HepG2 (cell line): ENCODE measurements around the gene ARAP1. TPM values are rescaled to one million over a fixed set of nuclear protein-coding genes. Genes with fewer than 3 reads are reported as not detected.

Source experiments
- ATAC-seq: fragments of 200-7000 bp; cut with Tn5 transposase; 3 replicates; pipeline ENCODE4 v1.9.1; 2020; ENCODE audit warnings: mild to moderate bottlenecking, moderate library complexity
- BruUV-seq: library from RNA; stranded (reverse); fragments of 400-500 nt; replicated peaks from 2 replicates; lab custom pipeline; 2021; lab: Mats Ljungman, UMichigan
- CTCF ChIA-PET: fragments of 300-600 bp; formaldehyde crosslinking; extraction: SDS; loops from one replicate; lab custom pipeline; 2021; ENCODE audit warnings: low total read pairs, inconsistent platforms, low intra/inter-chr PET ratio; lab: Yijun Ruan, JAX
- POLR2A ChIA-PET: fragments of 350-600 bp; sonication (Branson Sonifier 250); formaldehyde crosslinking; loops from one replicate; lab custom pipeline; 2020; ENCODE audit warnings: antibody characterized with exemption, inconsistent platforms; lab: Yijun Ruan, JAX
- DNase-seq: peaks from one replicate; pipeline ENCODE4 v3.0.0-alpha.2; 2015; ENCODE audit warnings: low spot score
- FAIRE-seq: peaks from 3 replicates; lab custom pipeline; 2011; peaks lifted over from hg19 to GRCh38; lab: Jason Lieb, UNC
- H2AFZ ChIP-seq: one replicate; pipeline ENCODE4 v1.6.1; 2011; ENCODE audit warnings: low read length, inconsistent platforms
- H3K27ac ChIP-seq: fragments of 300-600 bp; 3 replicates; pipeline ENCODE4 v1.8.0; 2011; ENCODE audit warnings: mixed run types, mild to moderate bottlenecking, mixed read lengths, low read length, inconsistent platforms; ENCODE audit not compliant: insufficient read depth; ENCODE audit errors: extremely low read length
- H3K27me3 ChIP-seq, 2 experiments: fragments of 200-600 bp in 1 of 2; 2 replicates in 1 of 2; 3 replicates in 1 of 2; pipeline versions ENCODE4 v1.6.0 to v1.8.0; 2011; ENCODE audit warnings: low read length in 2 of 2, mild to moderate bottlenecking in 2 of 2, moderate library complexity in 2 of 2, inconsistent platforms in 1 of 2; ENCODE audit not compliant: insufficient read depth in 2 of 2, control insufficient read depth in 1 of 2
- H3K36me3 ChIP-seq, 2 experiments: fragments of 200-600 bp in 1 of 2; replicated peaks in 1 of 2; 2 replicates in 1 of 2; 3 replicates in 1 of 2; pipeline versions ENCODE4 v1.5.1 to v1.8.0; 2011; ENCODE audit warnings: low read length in 2 of 2, inconsistent platforms in 1 of 2; ENCODE audit not compliant: insufficient read depth in 2 of 2, control insufficient read depth in 1 of 2
- H3K4me1 ChIP-seq: 2 replicates; pipeline ENCODE4 v1.5.1; 2012; ENCODE audit warnings: low read length, inconsistent platforms; ENCODE audit not compliant: insufficient read depth
- H3K4me2 ChIP-seq: 2 replicates; pipeline ENCODE4 v1.6.0; 2011; ENCODE audit warnings: low read depth, low read length, inconsistent platforms
- H3K4me3 ChIP-seq, 3 experiments: fragments of 200-600 bp in 1 of 3; sonication (generic), shearing (Covaris generic) in 1 of 3; replicated peaks in 1 of 3; 2 replicates each; pipeline ENCODE4 v1.5.1; 2011 to 2016; ENCODE audit warnings: low read length in 3 of 3, inconsistent platforms in 2 of 3, low read depth in 2 of 3, mild to moderate bottlenecking in 2 of 3, control low read depth in 1 of 3, mixed read lengths in 1 of 3; ENCODE audit not compliant: insufficient read depth in 1 of 3
- H3K79me2 ChIP-seq: one replicate; pipeline ENCODE4 v1.6.1; 2011; ENCODE audit warnings: low read length, inconsistent platforms; ENCODE audit not compliant: insufficient read depth
- H3K9ac ChIP-seq: 2 replicates; pipeline ENCODE4 v1.6.0; 2011; ENCODE audit warnings: mild to moderate bottlenecking, low read depth, low read length, inconsistent platforms; ENCODE audit not compliant: insufficient read depth
- H3K9me3 ChIP-seq: 2 replicates; pipeline ENCODE4 v1.5.1; 2012; ENCODE audit warnings: mild to moderate bottlenecking, low read length
- H4K20me1 ChIP-seq: 2 replicates; pipeline ENCODE4 v1.6.0; 2011; ENCODE audit warnings: inconsistent platforms, mild to moderate bottlenecking, low read length, moderate library complexity; ENCODE audit not compliant: insufficient read depth
- AGO2 ChIP-seq: fragments of 200-400 bp; formaldehyde crosslinking; optimal IDR thresholded peaks from 2 replicates; pipeline ENCODE3; 2017; ENCODE audit warnings: mild to moderate bottlenecking, low read depth, low read length, moderate library complexity
- NAIF1 ChIP-seq: sonication (generic); formaldehyde crosslinking; IDR thresholded peaks from 2 replicates; pipeline ENCODE4 v1.5.0; 2020; ENCODE audit warnings: mild to moderate bottlenecking, missing genetic modification reagents, borderline replicate concordance
- PATZ1 ChIP-seq: sonication (generic); formaldehyde crosslinking; IDR thresholded peaks from 2 replicates; pipeline ENCODE4 v1.4.0; 2020; ENCODE audit warnings: missing genetic modification reagents
- PTBP1 ChIP-seq: fragments of 200-400 bp; formaldehyde crosslinking; IDR thresholded peaks from 2 replicates; pipeline ENCODE4 v1.6.1; 2018; ENCODE audit warnings: low read length, low read depth; ENCODE audit not compliant: poor library complexity, severe bottlenecking
- ZBTB1 ChIP-seq: sonication (generic); formaldehyde crosslinking; IDR thresholded peaks from 2 replicates; pipeline ENCODE4 v1.4.0; 2020; ENCODE audit warnings: missing genetic modification reagents, borderline replicate concordance
- ZBTB3 ChIP-seq: sonication (generic); formaldehyde crosslinking; IDR thresholded peaks from 2 replicates; pipeline ENCODE4 v1.4.0; 2020; ENCODE audit warnings: low read depth, mild to moderate bottlenecking, moderate library complexity, missing genetic modification reagents, borderline replicate concordance
- ZFP41 ChIP-seq: sonication (generic); formaldehyde crosslinking; IDR thresholded peaks from 2 replicates; pipeline ENCODE4 v1.4.0; 2020; ENCODE audit warnings: mild to moderate bottlenecking, missing genetic modification reagents, borderline replicate concordance
- WGBS: methylation state at CpG from one replicate; pipeline ENCODE4 v1.1.6; 2017; ENCODE audit warnings: low lambda C conversion rate; 5-methylcytosine and 5-hydroxymethylcytosine counted together
- in situ Hi-C: cut with HindIII; loops from 2 replicates; pipeline ENCODE4 v1.10.0; 2017; ENCODE audit warnings: low pct_unique_long_range_greater_than_20kb; ENCODE audit not compliant: extremely low pct_ligation_motif_present
- intact Hi-C: fragments of 100-400 bp; cut with micrococcal nuclease; formaldehyde crosslinking; loops from one replicate; pipeline ENCODE4 v1.10.0; 2022; ENCODE audit not compliant: unreplicated experiment
- polyA plus RNA-seq, 8 experiments: library from polyadenylated mRNA; depleted of rRNA in 3 of 8; stranded (reverse) in 7 of 8; unstranded in 1 of 8; fragments of >200 nt; fragmentation: Illumina TruSeq in 4 of 8; extraction: Trizol in 4 of 8; gene quantifications; 2 replicates each; pipeline versions ENCODE4 v1.2.1 to v1.2.3, GENCODE V29; 2011 to 2016; ENCODE audit warnings: low read depth in 4 of 8, missing spikeins in 1 of 8, mixed read lengths in 1 of 8; ENCODE audit not compliant: insufficient read depth in 1 of 8
- total RNA-seq, 5 experiments: library from RNA; depleted of rRNA; stranded (reverse); fragments of >200 nt; fragmentation: Illumina TruSeq; extraction: Trizol; gene quantifications; 2 replicates each; pipeline ENCODE4 v1.2.3, GENCODE V29; 2016; ENCODE audit warnings: low read depth in 1 of 5

The ARAP1 gene
- total and polyA plus RNA-seq, 2 of the 13 experiments (the other 11 are each of a cell fraction or from before 2014, with no cell fraction given): 43.2 to 55.5 TPM

DNA sequence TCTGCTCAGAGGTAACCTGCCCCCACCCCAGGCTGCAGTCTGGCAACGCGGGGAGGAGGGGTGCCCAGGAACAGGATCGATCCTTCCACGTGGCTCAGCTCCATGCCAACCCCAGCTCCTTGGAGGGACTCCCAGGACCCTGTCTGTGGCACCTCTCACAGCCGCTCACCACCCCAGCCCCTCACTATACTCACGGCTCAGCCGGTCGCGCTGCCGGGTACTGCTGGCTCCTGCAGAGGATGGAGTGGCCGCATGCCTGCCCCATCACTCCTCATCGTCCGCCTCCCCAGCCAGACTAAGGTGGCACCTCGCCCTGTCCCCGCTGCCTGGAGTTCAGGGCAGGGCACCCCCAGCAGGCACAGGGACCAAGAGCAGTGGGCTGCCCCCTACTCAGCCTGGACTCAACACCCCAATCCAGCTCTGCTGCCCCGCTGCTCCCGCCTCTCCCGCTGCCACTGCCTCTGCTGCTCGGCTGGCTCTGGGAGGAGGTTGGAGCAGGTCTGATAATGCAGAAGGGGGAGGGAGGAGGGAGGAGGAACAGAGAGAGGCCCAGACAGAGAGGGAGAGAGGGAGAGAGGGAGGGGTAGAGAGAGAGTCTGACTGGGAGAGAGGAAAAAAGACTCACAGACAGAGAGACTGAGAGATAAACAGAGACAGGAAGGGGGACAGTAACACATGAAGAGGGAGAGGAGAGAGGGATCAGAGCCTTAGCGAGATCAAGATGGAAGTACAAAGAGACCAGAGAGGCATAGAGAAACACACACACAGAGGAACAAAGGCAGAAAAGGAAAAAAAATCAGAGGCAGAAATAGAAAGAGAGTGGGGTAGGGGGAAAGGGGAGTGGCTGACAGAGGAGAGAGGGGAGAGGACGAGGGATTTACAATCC, 78.0 kb downstream of the ARAP1 start, which contains the start of gene PDE2A:
Gene PDE2A, minus strand, starts transcription at position 480 of the 886 bp plus-strand sequence. Its CDS starts 215 bp downstream, at position 265.
- no peak for DNase-seq
- peaks cover 2 to 52% of the 10 kb centered on the region in 2 experiments for H3K27me3 ChIP-seq
- no TSS peak for BruUV-seq
- 20% methylated on average over 15 of the region's 21 CpGs for WGBS
- FAIRE-seq: no peak
- no peak within 1 kb of the TSS for H3K27ac ChIP-seq
- peak; percentile 7 for ATAC-seq
- no peak within 1 kb of the TSS for H3K4me2 ChIP-seq
- intact Hi-C loops: no loop called here
- no peak for TF ChIP-seq PATZ1 (CRISPR knock-in tag)
- peak; percentile 31 for TF ChIP-seq PTBP1
- TF ChIP-seq AGO2: peak; percentile 60
- no peak for TF ChIP-seq NAIF1
- TF ChIP-seq ZBTB3 (CRISPR knock-in tag): no peak
- no peak for TF ChIP-seq ZFP41 (CRISPR knock-in tag)
- TF ChIP-seq ZBTB1 (CRISPR knock-in tag): no peak
- no peaks in the 10 kb centered on the region for H3K36me3 ChIP-seq
- no peaks in the 10 kb centered on the region for H3K4me1 ChIP-seq
- no peak within 1 kb of the TSS for H3K4me3 ChIP-seq
- peaks cover 9% of the 10 kb centered on the region; the same call in 1 of the 2 replicates for H4K20me1 ChIP-seq
- ChIA-PET POLR2A (no interaction called here), CTCF (no interaction called here)
- H2AFZ ChIP-seq: no peak within 1 kb of the TSS
- H3K9ac ChIP-seq: no peak within 1 kb of the TSS
- H3K79me2 ChIP-seq: no peaks in the 10 kb centered on the region
- H3K9me3 ChIP-seq: no peaks in the 10 kb centered on the region
- in situ Hi-C loops: no loop called here
